Stimulated activated CD4-positive, alpha-beta T cell treated with anti-CD3 and anti-CD28 coated beads, TNF-alpha, amount 100 ng/mL, for 1 hour (primary cell): Measurements from ENCODE around the gene STX1A.

Experiments
- DNase-seq, 3 donors: peaks; one replicate each; pipeline ENCODE4 v3.0.0-alpha.2; 2020; ENCODE audit warnings: low read depth in 3 of 3, low spot score in 1 of 3

The STX1A gene

GRCh38 chr7:73708961-73709549 lies 10.4 kb downstream of the STX1A start:
- no peak for DNase-seq

DNA sequence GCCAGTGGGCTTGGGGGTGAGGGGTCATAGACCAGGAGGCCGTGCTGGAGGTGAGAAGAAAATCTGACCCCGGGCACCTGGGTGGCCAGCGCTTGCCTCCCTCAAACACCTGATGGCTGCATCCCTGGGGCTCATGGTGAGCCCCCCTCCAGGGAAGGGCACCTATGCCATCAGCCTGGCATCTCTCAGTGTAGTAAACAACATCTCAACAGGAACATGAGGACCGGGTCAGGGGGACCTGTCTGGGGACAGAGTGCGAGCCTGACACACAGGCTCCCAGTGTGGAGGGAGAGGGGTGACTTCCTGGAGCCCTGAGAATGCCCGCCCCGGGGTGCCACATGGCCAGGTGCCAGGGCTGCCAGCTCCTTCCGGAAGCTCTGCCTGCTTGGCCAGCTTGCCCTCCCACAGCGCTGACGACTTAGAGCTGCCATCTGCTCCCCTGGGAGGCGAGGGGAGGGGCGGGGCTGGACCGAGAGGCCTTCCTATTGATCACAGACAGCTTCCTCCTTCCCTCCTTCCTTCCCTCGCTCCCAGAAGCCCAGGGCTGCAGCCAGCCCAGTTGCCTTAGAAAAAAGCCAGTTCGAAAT lies 12.3 kb downstream of the STX1A start:
- no peak for DNase-seq

GRCh38 chr7:73706126-73707044 lies 13.1 kb downstream of the STX1A start:
- DNase-seq = no peak

- DNase-seq = no peak
Observed at GRCh38 chr7:73705551-73705920, 13.9 kb downstream of the STX1A start.

DNA sequence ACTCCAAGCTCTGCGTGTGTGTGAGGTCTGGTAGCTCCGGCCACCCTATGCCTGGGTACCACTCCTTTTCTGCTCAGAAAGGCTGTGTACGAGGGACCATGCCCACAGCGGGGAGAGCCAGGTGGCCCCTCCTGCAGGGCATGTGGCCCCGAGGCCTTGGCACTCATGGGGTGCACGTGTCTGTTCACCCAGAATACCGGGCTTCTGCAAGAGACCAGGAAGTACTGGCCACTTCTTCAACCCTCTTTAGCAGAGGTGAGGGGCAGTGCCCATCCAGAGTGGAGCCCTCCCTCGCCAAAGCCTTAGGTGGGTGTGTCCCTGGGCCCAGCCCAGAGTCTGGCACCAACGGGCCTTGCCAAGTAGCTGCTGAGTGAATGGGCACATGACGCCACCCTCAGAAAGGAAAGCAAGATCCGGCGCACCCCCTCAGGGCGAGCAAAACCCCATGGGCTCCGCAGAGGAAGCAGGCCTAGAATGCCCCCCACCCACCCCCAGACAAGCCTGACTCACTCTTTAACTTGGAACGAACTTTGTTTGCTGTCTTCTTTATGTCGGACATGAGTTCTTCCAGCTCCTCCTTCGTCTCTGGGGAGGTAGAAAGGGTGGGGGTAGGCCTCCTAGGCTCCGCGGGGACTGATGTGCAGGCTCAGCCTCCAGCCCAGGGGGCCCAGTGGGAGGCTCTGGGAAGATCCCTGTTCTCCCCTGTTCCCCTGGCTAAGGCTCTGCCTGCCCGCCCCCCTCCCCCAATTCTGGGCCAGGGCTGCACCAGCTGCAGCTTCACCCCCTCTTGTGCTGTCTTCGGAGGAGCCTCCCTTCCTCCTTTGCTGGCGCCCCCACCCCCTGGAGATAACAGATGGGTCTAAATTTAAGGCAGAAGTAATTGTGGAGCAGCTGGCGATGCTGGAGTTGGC lies 14.6 kb downstream of the STX1A start:
- DNase-seq = no peak

GRCh38 chr7:73703757-73704639 lies 15.5 kb downstream of the STX1A start:
- DNase-seq = no peak

- DNase-seq = no peak
Observed at GRCh38 chr7:73703225-73703624, 16.2 kb downstream of the STX1A start.

DNA sequence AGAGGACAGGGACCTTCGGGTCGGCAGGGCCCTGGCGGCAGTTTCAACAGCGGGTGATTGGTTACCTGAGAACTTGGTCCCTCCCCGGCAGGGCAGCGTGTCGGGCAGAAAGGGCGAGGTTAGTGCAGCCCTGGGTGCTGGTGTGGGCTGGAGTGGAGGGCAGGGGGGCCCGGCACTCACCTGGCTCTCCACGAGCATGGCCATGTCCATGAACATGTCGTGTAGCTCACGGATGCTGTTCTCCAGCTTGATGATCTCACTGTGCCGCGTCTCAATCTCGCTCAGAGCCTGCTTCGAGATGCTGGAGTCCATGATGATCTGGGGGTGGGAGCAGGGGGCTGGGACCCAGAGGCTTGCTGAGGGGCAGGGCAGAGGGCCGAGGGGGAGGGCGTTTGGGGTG lies 16.8 kb downstream of the STX1A start:
- no peak for DNase-seq

DNA sequence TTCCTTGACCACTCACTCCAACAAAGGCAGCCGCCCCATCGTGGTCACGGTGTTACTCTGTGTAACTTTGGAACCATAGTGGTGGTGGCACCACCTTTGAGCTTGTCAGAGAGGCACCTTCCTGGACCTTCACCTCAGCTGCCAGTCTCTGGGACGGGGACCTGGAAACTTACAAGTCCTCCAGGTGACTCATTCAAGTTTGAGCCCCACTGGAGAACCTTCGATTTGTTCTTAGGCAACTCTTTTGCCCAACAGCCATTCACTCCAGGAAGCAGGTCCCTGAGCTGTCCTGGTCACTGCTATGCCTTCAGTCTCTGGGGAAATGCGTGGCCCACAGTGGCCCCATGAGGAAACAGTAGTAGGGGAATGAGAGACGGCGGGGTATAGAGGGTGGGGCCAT lies 17.2 kb downstream of the STX1A start:
- no peak for DNase-seq

GRCh38 chr7:73701357-73701995 lies 18.0 kb downstream of the STX1A start:
- DNase-seq = no peak

- DNase-seq = no peak
Observed at GRCh38 chr7:73700581-73701134, 18.8 kb downstream of the STX1A start.

GRCh38 chr7:73700069-73700423 lies 19.4 kb downstream of the STX1A start:
- no peak for DNase-seq

- DNase-seq = no peak
Observed at GRCh38 chr7:73699370-73700068, 19.9 kb downstream of the STX1A start.

DNA sequence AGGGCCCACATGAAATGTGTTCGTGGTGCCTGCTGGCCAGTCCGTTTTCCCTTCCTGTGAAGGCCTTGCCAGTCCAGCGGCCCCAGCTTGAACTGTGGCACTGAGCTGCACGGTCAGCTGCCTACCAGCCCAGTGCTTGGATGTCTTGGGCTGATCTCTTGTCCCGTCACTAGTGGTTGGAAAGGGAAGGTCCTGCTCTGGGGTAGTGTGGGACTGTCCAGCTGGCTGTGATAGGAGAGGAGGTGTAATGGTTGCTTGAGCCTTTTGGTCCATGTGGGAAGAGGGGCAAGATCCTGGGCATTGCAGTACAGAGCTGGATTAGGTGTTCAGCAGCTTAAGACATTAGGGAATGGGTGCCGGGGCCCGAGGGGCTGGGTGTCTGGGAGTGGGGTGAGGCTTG lies 21.1 kb downstream of the STX1A start:
- no peak for DNase-seq

DNA sequence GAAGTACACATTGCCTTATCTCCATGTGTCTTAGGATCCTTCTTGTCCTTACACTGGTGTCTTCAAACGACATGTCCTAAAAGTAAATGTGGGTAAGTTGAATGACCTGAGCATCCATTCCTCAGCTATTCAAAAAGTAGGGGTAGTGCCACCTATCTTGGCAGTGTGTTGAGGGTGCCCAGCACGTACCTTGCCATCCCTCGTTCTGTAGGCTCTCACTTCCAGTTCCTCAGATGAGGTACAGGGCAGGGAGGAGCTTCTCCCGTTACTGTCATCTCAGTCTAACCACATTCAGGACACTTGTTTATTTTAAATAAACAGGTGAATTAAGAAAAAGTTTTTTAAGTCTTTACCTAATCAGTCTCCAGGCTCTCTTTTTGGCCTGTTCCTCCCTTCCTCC lies 23.1 kb downstream of the STX1A start:
- DNase-seq = no peak

DNA sequence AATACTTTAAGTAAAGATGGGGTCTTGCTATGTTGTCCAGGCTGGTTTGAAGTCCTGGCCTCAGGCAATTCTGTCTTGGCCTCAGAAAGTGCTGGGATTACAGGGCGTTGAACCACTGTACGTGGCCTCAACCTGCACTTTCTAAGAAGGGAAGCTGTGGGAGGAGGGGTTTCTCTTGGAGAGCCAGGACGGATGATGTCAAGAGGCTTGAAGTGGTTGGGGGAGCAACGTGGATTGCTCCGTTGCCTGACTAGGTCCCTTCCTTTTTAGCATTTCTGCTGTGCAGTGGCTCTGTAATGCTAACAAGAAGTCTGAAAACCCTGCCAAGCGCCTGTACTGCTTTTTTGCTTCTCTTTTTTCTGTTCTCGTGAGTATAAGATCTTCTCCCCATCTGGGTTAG lies 28.8 kb downstream of the STX1A start:
- DNase-seq = no peak

- no peak for DNase-seq
Observed at GRCh38 chr7:73688288-73688687, 31.2 kb downstream of the STX1A start.

DNA sequence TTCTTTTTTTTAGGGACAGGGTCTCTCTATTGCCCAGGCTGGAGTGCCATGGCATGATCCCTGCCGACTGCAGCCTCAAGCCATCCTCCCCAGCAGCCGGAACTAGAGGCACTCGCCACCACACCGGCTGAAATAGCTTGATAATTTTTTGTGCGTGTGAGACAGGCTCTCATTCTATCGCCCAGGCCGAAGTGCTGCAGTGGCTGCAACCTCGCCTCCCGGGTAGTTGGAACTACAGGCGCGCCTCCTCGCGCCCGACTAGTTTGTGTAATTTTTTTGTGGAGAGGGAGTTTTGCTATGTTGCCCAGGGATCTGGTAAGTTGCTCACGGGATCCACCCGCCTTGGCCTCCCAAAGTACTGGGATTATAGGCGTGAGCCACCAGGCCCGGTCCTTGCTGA lies 34.2 kb downstream of the STX1A start:
- DNase-seq = no peak
